ENCODE results near the gene SHC2.
A peak's percentile ranks its signal among the peaks of the same experiment; 100 is the strongest.

The SHC2 gene

DNA sequence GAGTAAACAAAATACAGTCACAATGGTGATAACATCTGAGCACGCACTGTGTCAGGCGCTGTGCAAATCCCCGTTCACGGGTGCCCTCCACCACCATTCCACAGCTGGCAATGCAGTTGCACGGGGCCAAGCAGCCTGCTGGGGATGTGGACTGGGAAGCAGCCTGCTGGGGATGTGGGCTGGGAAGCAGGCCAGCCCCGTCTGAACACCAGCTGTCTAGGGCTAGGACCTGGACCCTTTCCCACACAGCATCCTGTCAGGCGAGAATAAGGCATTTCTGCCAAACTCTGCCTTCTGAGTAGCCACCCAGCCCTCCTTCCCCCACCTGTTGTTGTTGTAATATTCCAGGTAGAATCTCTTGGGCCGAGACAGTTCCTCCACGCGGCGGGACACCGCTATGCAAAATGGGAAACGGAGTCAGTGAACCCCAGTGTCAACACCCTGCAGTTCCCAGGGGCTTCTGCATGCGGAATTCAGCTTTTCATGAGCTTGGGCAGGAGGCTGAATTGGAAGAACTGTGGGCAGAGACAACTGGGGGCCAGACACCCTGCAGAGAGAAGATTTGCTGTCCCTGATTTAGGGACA is 88.4 kb downstream of the SHC2 start:
- peak; percentile 76 for DNase-seq (ENCODE audit: low read depth)

DNA sequence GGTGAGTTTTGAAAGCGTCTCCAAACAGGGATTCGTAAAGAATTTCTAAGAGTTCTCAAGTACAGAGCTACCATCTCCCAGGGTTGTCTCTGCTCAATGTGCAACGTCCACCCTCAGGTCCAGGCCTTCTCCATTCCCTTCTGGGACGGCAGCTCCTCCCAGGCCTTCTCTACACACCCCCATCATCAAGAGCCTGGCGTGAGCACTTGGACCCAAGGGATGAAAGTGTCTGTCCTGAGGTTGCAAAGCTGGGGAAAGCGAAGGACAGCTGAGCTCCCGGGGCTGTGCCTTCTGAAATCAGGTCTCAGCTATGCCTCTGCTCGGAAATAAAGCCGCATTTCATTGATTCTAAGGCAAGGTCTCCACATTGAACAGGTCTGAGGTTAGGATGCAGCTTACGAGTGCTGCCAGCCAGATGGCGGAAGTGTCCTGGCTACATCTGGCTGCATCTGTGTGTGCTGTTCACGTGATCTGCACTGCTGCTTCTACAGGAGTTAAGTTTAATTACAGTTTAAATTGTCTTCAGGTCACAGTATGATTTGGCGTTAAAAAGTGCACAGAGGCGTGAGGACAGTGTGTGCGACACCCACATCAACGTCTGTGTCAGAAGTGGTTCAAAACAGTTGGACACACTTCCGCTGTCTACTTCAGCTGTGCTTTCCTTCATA is 89.2 kb downstream of the SHC2 start:
- no peak for DNase-seq (ENCODE audit: low read depth)

DNA sequence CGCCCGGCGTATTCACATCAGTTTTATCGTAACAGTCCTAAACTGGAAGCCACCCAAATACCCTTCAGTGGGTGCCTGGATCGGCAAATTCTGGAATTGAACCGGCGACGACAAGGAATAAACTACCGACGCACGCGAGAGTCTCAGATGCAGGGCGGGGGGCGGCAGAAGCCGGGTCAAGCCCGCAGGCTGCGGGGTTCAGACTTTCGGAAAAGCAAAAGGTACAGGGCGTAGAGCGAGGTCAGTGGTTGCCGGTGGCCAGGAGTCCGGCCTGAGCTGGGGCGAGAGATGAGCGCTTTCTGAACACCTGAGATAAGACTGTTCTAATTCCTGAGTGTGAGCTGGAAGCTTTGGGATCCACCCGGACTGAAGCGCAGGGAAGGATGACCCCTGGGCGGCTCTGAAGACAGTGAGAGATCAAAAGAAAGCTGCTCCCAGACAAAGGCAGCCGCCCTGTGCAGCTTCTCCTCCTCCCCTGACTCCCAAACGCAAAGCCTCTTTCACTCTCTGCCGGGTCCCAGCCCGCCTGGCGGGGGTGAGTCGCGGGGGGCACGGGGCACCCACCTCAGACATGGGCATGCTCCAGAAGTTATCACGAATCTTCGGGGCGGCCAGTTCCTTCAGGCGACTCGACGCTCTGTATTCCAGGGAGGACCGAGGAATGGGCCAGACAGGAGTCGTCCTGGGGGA is 90.0 kb downstream of the SHC2 start:
- no peak for DNase-seq (ENCODE audit: low read depth)

DNA sequence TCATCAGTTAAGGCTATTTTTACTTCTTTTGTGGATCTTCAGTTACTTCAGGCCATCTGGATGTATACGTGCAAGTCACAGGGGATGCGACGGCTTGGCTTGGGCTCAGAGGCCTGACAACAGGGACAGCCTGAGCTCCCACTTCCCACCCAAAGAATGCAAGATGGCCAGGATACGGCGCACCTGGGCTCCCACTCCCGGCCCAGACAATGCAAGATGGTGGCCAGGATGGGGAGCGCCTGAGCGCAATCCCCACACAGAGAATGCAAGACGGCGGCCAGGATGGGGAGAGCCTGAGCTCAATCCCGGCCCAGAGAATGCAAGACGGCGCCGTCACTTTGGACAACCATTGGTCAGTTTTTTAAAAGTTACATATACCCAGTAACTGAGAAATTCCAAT is 91.0 kb downstream of the SHC2 start:
- DNase-seq (ENCODE audit: low read depth), result no peak

DNA sequence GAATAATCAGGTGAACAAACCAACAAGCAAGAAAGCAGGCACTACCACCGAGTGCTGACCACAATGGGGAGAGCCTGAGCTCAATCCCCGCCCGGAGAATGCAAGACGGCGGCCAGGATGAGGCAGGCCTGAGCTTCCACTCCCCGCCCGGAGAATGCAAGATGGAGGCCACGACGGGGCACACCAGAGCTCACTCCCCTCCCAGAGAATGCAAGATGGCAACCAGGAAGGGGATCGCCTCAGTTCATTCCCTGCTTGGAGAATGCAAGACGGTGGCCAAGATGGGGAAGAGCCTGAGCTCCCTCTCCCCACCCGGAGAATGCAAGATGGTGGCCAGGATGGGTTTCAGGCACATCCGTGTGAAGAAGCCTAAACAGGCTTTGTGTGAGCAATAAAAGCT is 91.6 kb downstream of the SHC2 start:
- no peak for DNase-seq (ENCODE audit: low read depth)

DNA sequence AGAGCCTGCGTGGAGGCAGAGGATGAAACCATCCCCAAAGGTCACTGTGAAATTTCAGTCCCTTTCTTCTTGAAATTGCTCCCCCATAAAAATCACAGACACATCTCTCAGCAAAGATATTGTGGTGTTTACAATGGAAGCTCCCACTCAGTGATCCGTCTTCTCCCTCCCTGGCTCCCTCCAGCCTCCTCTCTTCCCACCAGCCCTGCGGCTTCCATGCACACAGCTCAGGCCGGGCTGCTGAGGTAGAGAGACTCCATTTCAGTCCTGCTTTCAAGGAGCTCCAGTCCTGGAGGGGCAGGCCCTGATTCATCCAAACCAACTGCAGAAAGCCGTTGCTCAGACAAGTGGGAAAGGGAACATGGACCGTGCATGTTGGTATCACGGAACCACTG is 92.2 kb downstream of the SHC2 start:
- no peak for DNase-seq (ENCODE audit: low read depth)

DNA sequence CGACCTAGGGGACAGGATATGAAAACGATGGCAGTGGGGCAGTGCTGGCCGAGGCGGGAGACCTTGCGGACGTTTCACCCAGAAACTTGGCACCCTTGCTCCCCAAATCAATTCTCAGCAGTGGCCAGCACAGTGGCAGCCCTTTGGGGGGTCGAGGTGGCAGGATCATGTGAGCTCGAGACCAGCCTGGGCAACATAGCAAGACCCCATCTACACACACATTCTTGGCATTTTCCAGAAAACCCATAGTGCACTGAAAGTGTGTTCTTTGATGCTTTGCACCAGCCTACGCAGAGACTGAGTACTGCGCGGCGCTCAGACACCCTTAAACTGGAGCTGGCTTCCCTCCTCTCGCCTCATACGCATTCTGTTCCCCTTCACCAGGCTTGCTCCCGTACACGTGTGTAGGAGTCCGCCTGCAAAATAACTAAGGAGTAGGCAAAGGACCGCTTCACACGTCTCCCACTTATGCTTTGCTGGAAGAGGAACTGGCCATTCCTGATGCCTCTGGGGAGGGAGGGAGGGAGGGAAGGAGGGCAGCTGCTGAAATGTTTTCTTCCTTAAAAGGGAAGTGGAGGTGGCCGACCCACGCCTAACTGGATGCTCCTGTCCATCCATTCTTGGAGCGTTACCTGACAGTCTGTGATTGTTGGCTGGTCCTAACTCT is 92.7 kb downstream of the SHC2 start:
- no peak for DNase-seq (ENCODE audit: low read depth)

DNA sequence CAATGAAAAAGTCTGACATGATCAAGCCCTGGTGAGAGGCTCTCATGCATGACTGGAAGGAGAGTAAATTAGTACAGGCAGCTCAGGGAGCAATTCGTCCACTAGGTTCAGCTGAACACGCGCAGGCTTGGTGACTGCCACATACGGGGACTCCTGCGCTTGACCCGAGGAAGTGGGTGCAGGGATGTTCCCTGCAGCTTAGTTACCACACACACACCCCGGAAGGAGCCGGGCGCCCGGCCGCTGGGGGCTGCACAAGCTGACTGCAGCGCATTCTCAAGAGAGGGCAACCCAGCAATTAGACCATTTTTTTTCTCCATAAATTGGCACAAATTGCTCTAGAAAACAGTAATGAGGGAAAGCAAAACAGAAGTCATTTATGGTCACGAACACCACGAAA is 93.3 kb downstream of the SHC2 start:
- DNase-seq (ENCODE audit: low read depth), result no peak

DNA sequence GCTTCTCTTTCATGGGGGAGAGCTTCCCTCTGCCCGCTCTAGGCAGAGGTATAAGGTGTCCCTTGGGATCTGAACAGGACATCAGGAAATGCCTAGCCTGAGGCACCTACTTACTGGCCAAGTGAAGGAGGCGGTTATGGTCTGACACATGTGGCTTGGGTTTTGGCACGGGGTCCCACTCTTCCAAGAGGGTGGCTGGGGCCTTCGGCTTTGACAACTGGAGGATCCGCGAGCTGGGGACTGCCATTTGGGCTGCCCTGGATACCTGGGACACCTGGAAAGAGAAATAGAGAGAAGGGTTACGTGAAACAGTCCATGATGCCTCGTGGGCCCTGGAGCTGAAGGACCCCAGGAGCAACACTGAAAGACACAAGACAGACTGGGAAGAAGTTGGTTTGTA is 93.9 kb downstream of the SHC2 start:
- DNase-seq (ENCODE audit: low read depth), result no peak

Data from GM04504 (cell line).